Retinal pigment epithelial cell (primary cell): ENCODE measurements around the gene VPS26A.
"Not testable (repeated sequence)": the region's sequence is repeated elsewhere in the genome, so short reads cannot be mapped to it uniquely, and the experiment has no call there.

Experiments
- DNase-seq: peaks from one replicate; pipeline ENCODE4 v3.0.0-alpha.2; 2010; ENCODE audit warnings: low read depth
- H3K4me3 ChIP-seq: 2 replicates; pipeline ENCODE4 v1.5.1; 2011; ENCODE audit warnings: mild to moderate bottlenecking, low read length, control low read depth, moderate library complexity
- CTCF ChIP-seq: conservative IDR thresholded peaks from 2 replicates; pipeline ENCODE4 v1.5.1; 2011; ENCODE audit warnings: low read depth, low read length, control low read depth, inconsistent platforms

VPS26A gene

GRCh38 chr10:69124563-69125268 is 738 bp downstream of the VPS26A start:
- peak; percentile 20 for DNase-seq
- H3K4me3 ChIP-seq = peak overlapping the region; percentile 90
- no peak for TF ChIP-seq CTCF

- DNase-seq = no peak
- H3K4me3 ChIP-seq = peak overlapping the region; percentile 90
- no peak for TF ChIP-seq CTCF
These were observed 1.6 kb downstream of the VPS26A start for GRCh38 chr10:69125554-69125953.

GRCh38 chr10:69130251-69130650 is 6.3 kb downstream of the VPS26A start:
- DNase-seq = no peak
- no peak for TF ChIP-seq CTCF
- no peak overlapping the region for H3K4me3 ChIP-seq

- DNase-seq = no peak
- no peak for TF ChIP-seq CTCF
- H3K4me3 ChIP-seq = no peak overlapping the region
These were observed 16.0 kb downstream of the VPS26A start for GRCh38 chr10:69139961-69140360.

GRCh38 chr10:69141304-69141703 is 17.3 kb downstream of the VPS26A start:
- no peak for DNase-seq
- no peak overlapping the region for H3K4me3 ChIP-seq
- TF ChIP-seq CTCF = no peak

- H3K4me3 ChIP-seq, DNase-seq: not testable (repeated sequence)
These were observed 18.1 kb downstream of the VPS26A start for GRCh38 chr10:69142074-69142473.

GRCh38 chr10:69142983-69143382 is 19.0 kb downstream of the VPS26A start:
- DNase-seq = no peak
- no peak for TF ChIP-seq CTCF

More at GRCh38 chr10:69142983-69143382, 19.0 kb downstream of the VPS26A start:
- no peak overlapping the region for H3K4me3 ChIP-seq
